Measurements from ENCODE around the gene CCDC97.

DNA sequence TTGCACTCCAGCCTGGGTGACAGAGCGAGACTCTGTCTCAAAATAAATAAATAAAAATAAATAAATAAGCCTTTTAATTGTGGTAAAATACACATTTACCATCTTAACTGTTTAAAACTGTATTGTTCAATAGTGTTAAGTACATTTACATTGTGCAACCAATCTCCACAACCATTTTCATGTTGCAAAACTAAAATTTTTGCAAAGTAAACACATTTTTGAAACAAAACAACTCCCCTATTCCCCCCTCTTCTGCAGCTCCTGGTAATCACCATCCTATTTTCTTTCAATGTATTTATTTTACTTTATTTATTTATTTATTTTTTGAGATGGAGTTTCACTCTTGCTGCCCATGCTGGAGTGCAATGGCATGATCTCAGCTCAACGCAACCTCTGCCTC is 59.8 kb downstream of the CCDC97 start:
- TF ChIP-seq, protein P1, sequence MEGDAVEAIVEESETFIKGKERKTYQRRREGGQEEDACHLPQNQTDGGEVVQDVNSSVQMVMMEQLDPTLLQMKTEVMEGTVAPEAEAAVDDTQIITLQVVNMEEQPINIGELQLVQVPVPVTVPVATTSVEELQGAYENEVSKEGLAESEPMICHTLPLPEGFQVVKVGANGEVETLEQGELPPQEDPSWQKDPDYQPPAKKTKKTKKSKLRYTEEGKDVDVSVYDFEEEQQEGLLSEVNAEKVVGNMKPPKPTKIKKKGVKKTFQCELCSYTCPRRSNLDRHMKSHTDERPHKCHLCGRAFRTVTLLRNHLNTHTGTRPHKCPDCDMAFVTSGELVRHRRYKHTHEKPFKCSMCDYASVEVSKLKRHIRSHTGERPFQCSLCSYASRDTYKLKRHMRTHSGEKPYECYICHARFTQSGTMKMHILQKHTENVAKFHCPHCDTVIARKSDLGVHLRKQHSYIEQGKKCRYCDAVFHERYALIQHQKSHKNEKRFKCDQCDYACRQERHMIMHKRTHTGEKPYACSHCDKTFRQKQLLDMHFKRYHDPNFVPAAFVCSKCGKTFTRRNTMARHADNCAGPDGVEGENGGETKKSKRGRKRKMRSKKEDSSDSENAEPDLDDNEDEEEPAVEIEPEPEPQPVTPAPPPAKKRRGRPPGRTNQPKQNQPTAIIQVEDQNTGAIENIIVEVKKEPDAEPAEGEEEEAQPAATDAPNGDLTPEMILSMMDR (IDR thresholded peaks at IDR 0.05) = no peak
- TF ChIP-seq POLR2A (IDR thresholded peaks at IDR 0.05) = no peak
